ENCODE results near the gene RBM24.

- no peak for TF ChIP-seq POLR2A (IDR thresholded peaks at IDR 0.05; ENCODE audit: borderline replicate concordance, extremely low read depth, insufficient read depth, insufficient read length)
- TF ChIP-seq SRF (IDR thresholded peaks at IDR 0.05; ENCODE audit: low read depth): no peak
- TF ChIP-seq EZH2 (IDR thresholded peaks at IDR 0.05): no peak
- no peak for TF ChIP-seq TCF7L2 (IDR thresholded peaks at IDR 0.05; ENCODE audit: borderline replicate concordance, extremely low read depth, insufficient read depth, insufficient read length)
- no peak for TF ChIP-seq CBX3 (IDR thresholded peaks at IDR 0.05; ENCODE audit: low read depth)
- no peak for TF ChIP-seq EGR1 (IDR thresholded peaks at IDR 0.05; ENCODE audit: low read depth)
Observed at GRCh38 chr6:17341117-17341805, 60.1 kb downstream of the RBM24 start.

Data from HCT116 (cell line).